Loucy (cell line): Measurements from ENCODE around the gene CFC1B.
"Not testable (repeated sequence)": the region's sequence is repeated elsewhere in the genome, so short reads cannot be mapped to it uniquely, and the experiment has no call there.

Experiments used
- EZH2phosphoT487 ChIP-seq: fragments of 200-600 bp; IDR thresholded peaks from 2 replicates; pipeline ENCODE4 v1.6.1; 2018; ENCODE audit warnings: antibody characterized with exemption, mild to moderate bottlenecking, moderate library complexity, borderline replicate concordance
- TF ChIP-seq, protein P1 (sequence below): fragments of 200-600 bp; sonication (generic); conservative IDR thresholded peaks from 2 replicates; pipeline ENCODE4 v1.5.1; 2014; ENCODE audit warnings: mild to moderate bottlenecking, antibody characterized with exemption, low read length

DNA sequence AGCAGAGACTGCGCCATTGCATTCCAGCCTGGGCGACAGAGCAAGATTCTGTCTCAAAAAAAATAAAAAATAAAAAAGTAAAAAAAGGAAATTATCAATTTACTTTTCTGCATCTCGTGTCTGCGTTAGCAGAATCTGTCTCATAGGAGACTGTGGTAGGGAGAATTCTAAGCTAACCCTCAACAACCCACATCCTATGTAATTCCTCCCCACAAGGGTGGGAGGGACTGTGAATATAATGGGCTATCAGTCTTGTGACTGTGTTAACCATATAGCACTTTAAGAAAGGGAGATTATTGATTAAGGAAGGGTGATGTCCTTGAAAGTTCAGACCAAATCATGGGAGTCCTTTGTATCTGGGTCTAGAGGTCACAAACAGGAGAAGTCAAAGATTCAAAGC is 45.1 kb downstream of the CFC1B start:
- TF ChIP-seq, protein P1, sequence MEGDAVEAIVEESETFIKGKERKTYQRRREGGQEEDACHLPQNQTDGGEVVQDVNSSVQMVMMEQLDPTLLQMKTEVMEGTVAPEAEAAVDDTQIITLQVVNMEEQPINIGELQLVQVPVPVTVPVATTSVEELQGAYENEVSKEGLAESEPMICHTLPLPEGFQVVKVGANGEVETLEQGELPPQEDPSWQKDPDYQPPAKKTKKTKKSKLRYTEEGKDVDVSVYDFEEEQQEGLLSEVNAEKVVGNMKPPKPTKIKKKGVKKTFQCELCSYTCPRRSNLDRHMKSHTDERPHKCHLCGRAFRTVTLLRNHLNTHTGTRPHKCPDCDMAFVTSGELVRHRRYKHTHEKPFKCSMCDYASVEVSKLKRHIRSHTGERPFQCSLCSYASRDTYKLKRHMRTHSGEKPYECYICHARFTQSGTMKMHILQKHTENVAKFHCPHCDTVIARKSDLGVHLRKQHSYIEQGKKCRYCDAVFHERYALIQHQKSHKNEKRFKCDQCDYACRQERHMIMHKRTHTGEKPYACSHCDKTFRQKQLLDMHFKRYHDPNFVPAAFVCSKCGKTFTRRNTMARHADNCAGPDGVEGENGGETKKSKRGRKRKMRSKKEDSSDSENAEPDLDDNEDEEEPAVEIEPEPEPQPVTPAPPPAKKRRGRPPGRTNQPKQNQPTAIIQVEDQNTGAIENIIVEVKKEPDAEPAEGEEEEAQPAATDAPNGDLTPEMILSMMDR: not testable (repeated sequence)
- not testable (repeated sequence) for TF ChIP-seq EZH2phosphoT487
